K562 (cell line): ENCODE data around the gene PCED1B. TPM values are rescaled to one million over a fixed set of nuclear protein-coding genes. Genes with fewer than 3 reads are reported as not detected.
A peak's percentile ranks its signal among the peaks of the same experiment; 100 is the strongest.

Experiments used
- ARID1B ChIP-seq: fragments of 450-650 bp; IDR thresholded peaks from 2 replicates; pipeline ENCODE4 v1.6.1; 2016; ENCODE audit warnings: antibody characterized with exemption, mild to moderate bottlenecking, inconsistent platforms
- CREBBP ChIP-seq: IDR thresholded peaks from one replicate; pipeline ENCODE4 v1.6.1; 2012; ENCODE audit warnings: low read depth, mild to moderate bottlenecking, control low read depth, inconsistent platforms, low read length
- CTBP1 ChIP-seq: fragments of 450-650 bp; IDR thresholded peaks from 2 replicates; pipeline ENCODE4 v1.6.1; 2016; ENCODE audit warnings: borderline replicate concordance
- CTCFL ChIP-seq: IDR thresholded peaks from 2 replicates; pipeline ENCODE4 v1.6.1; 2011; ENCODE audit warnings: borderline replicate concordance, low read depth, mild to moderate bottlenecking, moderate library complexity, low read length; ENCODE audit not compliant: insufficient read depth, poor library complexity, severe bottlenecking
- ETV5 ChIP-seq: sonication (generic); formaldehyde crosslinking; IDR thresholded peaks from 2 replicates; pipeline ENCODE4 v1.4.0; 2020; ENCODE audit warnings: low read depth, mild to moderate bottlenecking, missing genetic modification reagents
- FOS ChIP-seq: IDR thresholded peaks from 3 replicates; pipeline ENCODE4 v1.6.1; 2011; ENCODE audit not compliant: insufficient read length; ENCODE audit errors: extremely low read depth
- FOXM1 ChIP-seq, 2 experiments: fragments of 450-650 bp in 1 of 2; sonication (generic) in 1 of 2; formaldehyde crosslinking in 1 of 2; IDR thresholded peaks; 2 replicates each; pipeline versions ENCODE4 v1.6.1 to v1.9.0; 2017 to 2022; ENCODE audit warnings: low read depth in 2 of 2, mild to moderate bottlenecking in 2 of 2, missing genetic modification reagents in 1 of 2, moderate library complexity in 1 of 2
- HDAC1 ChIP-seq, 2 experiments: fragments of 450-650 bp; IDR thresholded peaks; 2 replicates each; pipeline ENCODE4 v1.6.1; 2016 to 2017; ENCODE audit warnings: inconsistent platforms in 1 of 2, mild to moderate bottlenecking in 1 of 2, moderate library complexity in 1 of 2
- HNRNPL ChIP-seq: fragments of 200-400 bp; formaldehyde crosslinking; IDR thresholded peaks from 2 replicates; pipeline ENCODE4 v1.6.1; 2017; ENCODE audit warnings: low read depth, mild to moderate bottlenecking, low read length
- MECOM ChIP-seq: fragments of 250-450 bp; sonication (Bioruptor Pico); IDR thresholded peaks from 2 replicates; pipeline ENCODE4 v1.8.0; 2022; ENCODE audit warnings: inconsistent platforms
- MYNN ChIP-seq, 2 experiments: sonication (generic); formaldehyde crosslinking in 1 of 2; IDR thresholded peaks; 2 replicates each; pipeline versions ENCODE4 v1.5.0 to v1.6.1; 2016 to 2020; ENCODE audit warnings: antibody characterized with exemption in 1 of 2, missing genetic modification reagents in 1 of 2
- NCOA1 ChIP-seq: fragments of 450-650 bp; IDR thresholded peaks from 2 replicates; pipeline ENCODE4 v1.6.1; 2016; ENCODE audit warnings: low read depth
- PPARD ChIP-seq: fragments of 250-450 bp; sonication (Bioruptor Pico); IDR thresholded peaks from 2 replicates; pipeline ENCODE4 v1.8.0; 2022; ENCODE audit warnings: inconsistent platforms, mild to moderate bottlenecking, moderate library complexity
- RBM15 ChIP-seq: fragments of 200-400 bp; formaldehyde crosslinking; IDR thresholded peaks from 2 replicates; pipeline ENCODE4 v1.6.1; 2018; ENCODE audit warnings: mild to moderate bottlenecking, low read length, moderate library complexity; ENCODE audit not compliant: insufficient read depth
- RFX1 ChIP-seq: fragments of 450-650 bp; IDR thresholded peaks from 2 replicates; pipeline ENCODE4 v1.6.1; 2016; ENCODE audit warnings: mild to moderate bottlenecking, moderate library complexity
- RFX5 ChIP-seq: IDR thresholded peaks from 2 replicates; pipeline ENCODE4 v1.6.1; 2011; ENCODE audit warnings: low read depth, mild to moderate bottlenecking, improper control_type of control experiment, low read length
- RNF2 ChIP-seq: sonication (generic); IDR thresholded peaks from 2 replicates; pipeline ENCODE4 v1.6.1; 2016
- ZNF324 ChIP-seq: fragments of 250-450 bp; sonication (Bioruptor Pico); IDR thresholded peaks from 2 replicates; pipeline ENCODE4 v1.4.0; 2020; ENCODE audit warnings: mild to moderate bottlenecking
- ZNF707 ChIP-seq: fragments of 250-450 bp; sonication (Bioruptor Pico); conservative IDR thresholded peaks from 2 replicates; pipeline ENCODE4 v1.8.0; 2022; ENCODE audit warnings: inconsistent platforms, mild to moderate bottlenecking, moderate library complexity
- ZNF76 ChIP-seq: fragments of 250-450 bp; sonication (Bioruptor Pico); IDR thresholded peaks from 2 replicates; pipeline ENCODE4 v1.4.0; 2020; ENCODE audit warnings: mild to moderate bottlenecking, moderate library complexity, borderline replicate concordance
- polyA plus RNA-seq, 8 experiments: library from polyadenylated mRNA; depleted of rRNA in 4 of 8; stranded (reverse) in 5 of 8; unstranded in 3 of 8; fragments of >200 nt; fragmentation: Nextera tagmentation in 2 of 8; fragmentation: Illumina TruSeq in 1 of 8; extraction: Ambion mirVana in 2 of 8; extraction: Trizol in 1 of 8; gene quantifications; 2 replicates each; pipeline versions ENCODE4 v1.2.1 to v1.2.3, GENCODE V29; 2011 to 2014; ENCODE audit warnings: inconsistent platforms in 1 of 8, missing spikeins in 1 of 8
- total RNA-seq, 7 experiments: library from RNA; depleted of rRNA in 6 of 7; stranded (reverse); fragments of >200 nt in 6 of 7; fragmentation: Illumina TruSeq in 2 of 7; extraction: Trizol in 2 of 7; gene quantifications; 2 replicates each; pipeline versions ENCODE4 v1.2.1 to v1.2.3, GENCODE V29; 2011 to 2021; ENCODE audit warnings: low replicate concordance in 1 of 7
- TF ChIP-seq, protein P1 (sequence below): sonication (generic); formaldehyde crosslinking; IDR thresholded peaks from 2 replicates; pipeline ENCODE4 v1.8.0; 2023; ENCODE audit warnings: mild to moderate bottlenecking, missing genetic modification reagents
- TF ChIP-seq, protein P2 (sequence below), 2 experiments: fragments of 450-650 bp in 1 of 2; sonication (generic) in 1 of 2; formaldehyde crosslinking in 1 of 2; IDR thresholded peaks in 1 of 2; conservative IDR thresholded peaks in 1 of 2; 2 replicates each; pipeline versions ENCODE4 v1.6.1 to v1.8.1; 2016 to 2023; ENCODE audit warnings: mild to moderate bottlenecking in 2 of 2, moderate library complexity in 2 of 2, inconsistent platforms in 1 of 2, missing genetic modification reagents in 1 of 2
- TF ChIP-seq, protein P3 (sequence below): fragments of 250-450 bp; sonication (Bioruptor Pico); IDR thresholded peaks from 2 replicates; pipeline ENCODE4 v1.8.0; 2021; ENCODE audit warnings: moderate library complexity, mild to moderate bottlenecking, inconsistent platforms

The PCED1B gene
- total and polyA plus RNA-seq, 9 of the 15 experiments (the other 6 are each of a cell fraction or from before 2014, with no cell fraction given), result 1.2 to 9.3 (median 2.5) TPM

DNA sequence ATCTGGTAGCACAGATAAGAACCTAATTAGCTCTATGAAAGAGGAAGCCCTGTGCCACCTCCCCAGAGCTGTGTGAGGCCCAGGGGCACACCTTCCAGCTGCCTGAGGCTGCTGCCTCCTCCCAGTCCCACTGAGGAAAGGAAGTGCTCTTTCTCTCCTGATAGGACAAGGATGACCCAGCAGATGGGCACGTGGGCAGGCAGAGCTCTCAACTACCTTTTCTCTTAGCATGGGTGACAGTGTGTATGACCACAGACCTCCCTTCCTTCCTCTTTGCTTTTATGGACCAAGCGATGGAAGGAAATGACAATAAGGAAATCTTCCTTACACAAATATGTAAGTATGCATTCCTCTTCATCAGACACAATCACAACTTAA lies 127.9 kb downstream of the PCED1B start (continued):
- TF ChIP-seq CTCFL (no peak), CTBP1 (0 out of 2 replicates have a peak, but pooled peaks have one; percentile 39), ARID1B (peak; percentile 81), NCOA1 (no peak), RNF2 (peak; percentile 41; the same call in 1 of the 2 replicates), RFX5 (no peak), PPARD (CRISPR knock-in tag) (no peak), FOXM1 (IDR thresholded peaks at IDR 0.05; ENCODE audit: low read depth) (no peak), FOXM1 (CRISPR knock-in tag; IDR thresholded peaks at IDR 0.05; ENCODE audit: low read depth) (no peak), HNRNPL (0 out of 2 replicates have a peak, but pooled peaks have one; percentile 42), CREBBP (no peak), RBM15 (no peak), FOS (no peak), ZNF324 (CRISPR knock-in tag) (no peak), ETV5 (CRISPR knock-in tag) (no peak), ZNF707 (CRISPR knock-in tag) (no peak), ZNF76 (peak; percentile 86), MYNN (IDR thresholded peaks at IDR 0.05) (peak; percentile 66), MYNN (CRISPR knock-in tag; IDR thresholded peaks at IDR 0.05) (no peak), HDAC1 (IDR thresholded peaks at IDR 0.05) (no peak), MECOM (CRISPR knock-in tag) (peak; percentile 41; the same call in 1 of the 2 replicates), RFX1 (no peak)
- TF ChIP-seq, protein P1, sequence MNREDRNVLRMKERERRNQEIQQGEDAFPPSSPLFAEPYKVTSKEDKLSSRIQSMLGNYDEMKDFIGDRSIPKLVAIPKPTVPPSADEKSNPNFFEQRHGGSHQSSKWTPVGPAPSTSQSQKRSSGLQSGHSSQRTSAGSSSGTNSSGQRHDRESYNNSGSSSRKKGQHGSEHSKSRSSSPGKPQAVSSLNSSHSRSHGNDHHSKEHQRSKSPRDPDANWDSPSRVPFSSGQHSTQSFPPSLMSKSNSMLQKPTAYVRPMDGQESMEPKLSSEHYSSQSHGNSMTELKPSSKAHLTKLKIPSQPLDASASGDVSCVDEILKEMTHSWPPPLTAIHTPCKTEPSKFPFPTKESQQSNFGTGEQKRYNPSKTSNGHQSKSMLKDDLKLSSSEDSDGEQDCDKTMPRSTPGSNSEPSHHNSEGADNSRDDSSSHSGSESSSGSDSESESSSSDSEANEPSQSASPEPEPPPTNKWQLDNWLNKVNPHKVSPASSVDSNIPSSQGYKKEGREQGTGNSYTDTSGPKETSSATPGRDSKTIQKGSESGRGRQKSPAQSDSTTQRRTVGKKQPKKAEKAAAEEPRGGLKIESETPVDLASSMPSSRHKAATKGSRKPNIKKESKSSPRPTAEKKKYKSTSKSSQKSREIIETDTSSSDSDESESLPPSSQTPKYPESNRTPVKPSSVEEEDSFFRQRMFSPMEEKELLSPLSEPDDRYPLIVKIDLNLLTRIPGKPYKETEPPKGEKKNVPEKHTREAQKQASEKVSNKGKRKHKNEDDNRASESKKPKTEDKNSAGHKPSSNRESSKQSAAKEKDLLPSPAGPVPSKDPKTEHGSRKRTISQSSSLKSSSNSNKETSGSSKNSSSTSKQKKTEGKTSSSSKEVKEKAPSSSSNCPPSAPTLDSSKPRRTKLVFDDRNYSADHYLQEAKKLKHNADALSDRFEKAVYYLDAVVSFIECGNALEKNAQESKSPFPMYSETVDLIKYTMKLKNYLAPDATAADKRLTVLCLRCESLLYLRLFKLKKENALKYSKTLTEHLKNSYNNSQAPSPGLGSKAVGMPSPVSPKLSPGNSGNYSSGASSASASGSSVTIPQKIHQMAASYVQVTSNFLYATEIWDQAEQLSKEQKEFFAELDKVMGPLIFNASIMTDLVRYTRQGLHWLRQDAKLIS, result no peak
- TF ChIP-seq, protein P2, sequence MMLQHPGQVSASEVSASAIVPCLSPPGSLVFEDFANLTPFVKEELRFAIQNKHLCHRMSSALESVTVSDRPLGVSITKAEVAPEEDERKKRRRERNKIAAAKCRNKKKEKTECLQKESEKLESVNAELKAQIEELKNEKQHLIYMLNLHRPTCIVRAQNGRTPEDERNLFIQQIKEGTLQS (IDR thresholded peaks at IDR 0.05), result no peak
- TF ChIP-seq, protein P2 (CRISPR knock-in tag; conservative IDR thresholded peaks at IDR 0.05), result no peak
- TF ChIP-seq, protein P3, sequence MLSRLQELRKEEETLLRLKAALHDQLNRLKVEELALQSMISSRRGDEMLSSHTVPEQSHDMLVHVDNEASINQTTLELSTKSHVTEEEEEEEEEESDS (CRISPR knock-in tag), result no peak
